Measurements from ENCODE around the gene TNP2.
"Not testable (repeated sequence)": the region's sequence is repeated elsewhere in the genome, so short reads cannot be mapped to it uniquely, and the experiment has no call there.

Gene TNP2

DNA sequence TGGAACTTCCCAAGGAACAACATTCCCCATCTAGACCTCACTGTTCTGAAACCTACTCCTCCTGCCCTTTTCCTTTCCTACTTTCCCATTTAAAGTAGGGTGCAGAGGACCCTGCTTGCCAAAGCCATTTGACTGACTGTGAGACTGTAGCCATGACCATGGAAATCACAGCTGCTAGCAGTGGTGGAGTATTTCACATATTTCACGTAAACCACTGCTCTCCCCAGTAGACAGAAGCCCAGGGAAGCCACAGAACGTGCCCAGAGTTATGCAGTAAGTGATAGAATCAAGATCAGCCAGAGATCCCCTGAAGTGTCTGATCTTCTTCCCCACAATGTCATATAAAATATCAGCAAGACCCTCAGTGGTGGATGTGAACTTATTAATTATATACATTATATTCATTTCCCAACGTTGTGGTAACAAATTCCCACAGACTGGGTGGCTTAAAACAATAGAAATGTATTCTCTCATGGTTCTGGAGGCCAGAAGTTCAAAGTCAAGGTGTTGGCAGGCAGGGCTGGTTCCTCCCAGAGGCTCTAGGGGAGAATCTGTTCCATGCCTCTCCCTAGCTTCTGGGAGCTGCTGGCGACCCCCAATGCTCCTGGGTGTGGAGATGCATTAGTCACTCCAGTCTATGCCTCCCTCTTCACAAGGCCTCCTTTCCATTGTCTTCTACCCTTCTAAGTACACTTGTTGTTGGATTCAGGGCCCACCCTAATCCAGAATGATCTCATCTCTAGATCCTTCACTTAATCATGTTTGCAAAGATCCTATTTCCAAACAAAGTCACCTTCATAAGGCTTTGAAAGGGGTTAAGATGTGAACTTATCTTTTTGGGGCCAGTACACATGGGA is 32.7 kb upstream of the TNP2 start:
- no peak for DNase-seq (ENCODE audit: extremely low spot score, insufficient read length, low read depth)
- FAIRE-seq, result no peak

DNA sequence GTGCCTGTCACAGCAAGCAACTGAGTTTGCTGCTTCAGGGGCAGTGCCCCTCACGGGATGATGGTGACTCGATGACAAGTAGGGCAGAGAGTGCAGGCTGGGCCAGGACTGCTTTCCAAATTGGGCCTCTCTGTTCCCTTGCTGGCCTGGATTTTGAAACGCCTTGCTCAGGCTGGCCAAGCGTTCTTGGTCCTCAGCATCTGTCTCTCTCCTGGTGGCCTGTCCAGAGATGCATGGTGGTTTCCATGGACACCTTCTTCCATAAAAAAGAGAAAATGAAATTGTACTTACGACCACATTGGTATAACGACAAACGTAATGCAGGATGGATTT is 31.4 kb upstream of the TNP2 start:
- FAIRE-seq (no peak), DNase-seq (ENCODE audit: extremely low spot score, insufficient read length, low read depth) (no peak)

DNA sequence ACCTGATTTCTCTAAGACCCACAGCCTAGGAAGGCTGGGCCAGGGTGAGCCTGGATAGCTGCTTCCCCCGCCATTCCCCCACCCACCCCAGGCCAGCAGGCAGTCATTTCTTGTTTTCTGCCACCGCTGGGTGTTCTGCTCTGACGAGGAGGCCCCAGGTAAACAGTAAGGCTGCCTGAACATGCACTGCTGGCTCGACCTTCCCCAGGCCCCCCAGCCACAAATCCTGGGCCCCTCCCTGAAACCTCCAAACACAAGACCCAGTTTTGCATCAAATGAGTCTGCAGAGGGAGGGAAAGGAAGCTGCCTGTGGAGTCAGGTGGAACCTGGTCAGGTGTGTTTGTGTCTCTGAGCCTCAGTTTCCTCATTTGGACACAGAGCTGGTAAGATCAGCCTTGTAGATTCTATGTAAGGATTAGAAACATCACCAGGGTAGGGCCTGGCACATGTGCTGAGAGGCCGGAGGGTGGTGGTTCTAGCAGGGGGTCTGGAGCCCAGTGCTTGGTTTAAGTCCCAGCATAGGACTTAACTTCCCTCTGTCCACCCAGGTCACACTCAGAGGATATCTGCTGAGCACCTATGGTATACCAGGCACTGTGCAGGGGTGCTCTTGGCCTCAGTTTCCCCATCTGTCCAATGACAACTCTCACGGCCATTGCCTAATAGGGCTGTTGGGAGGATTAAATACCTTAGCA is 30.9 kb upstream of the TNP2 start:
- DNase-seq (ENCODE audit: extremely low spot score, insufficient read length, low read depth), result no peak
- no peak for FAIRE-seq

DNA sequence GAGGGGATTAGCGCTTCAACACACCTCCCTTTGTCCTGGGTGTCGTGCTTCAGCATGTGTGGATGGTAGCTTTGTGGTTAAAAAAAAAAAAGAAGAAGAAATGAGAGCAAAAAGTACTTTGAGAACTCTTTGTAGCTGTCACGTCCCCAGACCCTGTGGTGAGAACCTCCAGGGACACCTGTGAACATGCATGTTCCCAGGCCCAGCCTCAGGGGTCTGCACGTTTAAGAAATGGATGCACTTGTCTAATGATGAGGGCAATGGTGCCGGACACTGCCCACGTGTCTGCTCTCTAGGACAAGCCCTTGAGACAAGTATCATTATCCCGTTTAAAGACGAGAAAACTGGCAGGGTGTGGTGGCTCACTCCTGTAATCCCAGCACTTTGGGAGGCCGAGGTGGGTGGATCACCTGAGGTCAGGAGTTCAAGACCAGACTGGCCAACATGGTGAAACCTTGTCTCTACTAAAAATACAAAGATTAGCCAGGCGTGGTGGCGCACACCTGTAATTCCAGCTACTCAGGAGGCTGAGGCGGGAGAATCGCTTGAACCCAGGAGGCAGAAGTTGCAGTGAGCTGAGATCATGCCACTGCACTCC is 29.9 kb upstream of the TNP2 start:
- not testable (repeated sequence) for DNase-seq (ENCODE audit: extremely low spot score, insufficient read length, low read depth)
- FAIRE-seq, result peak; percentile 75

DNA sequence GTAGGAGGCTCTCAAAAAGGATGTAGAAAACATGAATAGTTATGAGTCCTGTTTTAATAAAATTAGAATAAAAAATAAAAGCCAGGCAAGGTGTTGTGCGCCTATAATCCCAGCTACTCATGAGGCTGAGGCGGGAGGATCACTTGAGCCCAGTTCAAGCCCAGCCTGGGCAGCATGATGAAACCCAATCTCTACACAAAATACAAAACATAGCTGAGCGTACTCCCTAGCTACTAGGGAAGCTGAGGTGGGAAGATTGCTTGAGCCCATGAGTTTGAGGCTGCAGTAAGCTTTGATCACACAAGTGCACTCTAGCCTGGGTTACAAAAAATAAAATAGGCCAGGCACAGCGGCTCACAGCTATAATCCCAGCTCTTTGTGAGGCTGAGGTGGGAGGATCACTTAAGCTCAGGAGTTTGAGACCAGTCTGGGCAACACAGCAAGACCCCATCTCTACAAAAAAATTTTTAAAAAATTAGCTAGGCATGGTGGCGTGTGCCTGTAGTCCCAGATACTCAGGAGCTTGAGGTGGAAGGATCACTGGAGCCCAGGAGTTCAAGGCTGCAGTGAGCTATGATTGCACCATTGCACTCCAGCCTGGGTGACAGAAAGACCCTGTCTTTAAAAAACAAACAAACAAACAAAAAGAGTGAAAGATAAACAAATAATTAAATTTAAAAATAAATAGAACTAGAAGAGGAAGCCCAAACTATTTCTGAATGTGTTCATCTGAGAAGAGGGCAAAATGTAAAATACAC is 29.2 kb upstream of the TNP2 start:
- no peak for DNase-seq (ENCODE audit: extremely low spot score, insufficient read length, low read depth)
- no peak for FAIRE-seq

DNA sequence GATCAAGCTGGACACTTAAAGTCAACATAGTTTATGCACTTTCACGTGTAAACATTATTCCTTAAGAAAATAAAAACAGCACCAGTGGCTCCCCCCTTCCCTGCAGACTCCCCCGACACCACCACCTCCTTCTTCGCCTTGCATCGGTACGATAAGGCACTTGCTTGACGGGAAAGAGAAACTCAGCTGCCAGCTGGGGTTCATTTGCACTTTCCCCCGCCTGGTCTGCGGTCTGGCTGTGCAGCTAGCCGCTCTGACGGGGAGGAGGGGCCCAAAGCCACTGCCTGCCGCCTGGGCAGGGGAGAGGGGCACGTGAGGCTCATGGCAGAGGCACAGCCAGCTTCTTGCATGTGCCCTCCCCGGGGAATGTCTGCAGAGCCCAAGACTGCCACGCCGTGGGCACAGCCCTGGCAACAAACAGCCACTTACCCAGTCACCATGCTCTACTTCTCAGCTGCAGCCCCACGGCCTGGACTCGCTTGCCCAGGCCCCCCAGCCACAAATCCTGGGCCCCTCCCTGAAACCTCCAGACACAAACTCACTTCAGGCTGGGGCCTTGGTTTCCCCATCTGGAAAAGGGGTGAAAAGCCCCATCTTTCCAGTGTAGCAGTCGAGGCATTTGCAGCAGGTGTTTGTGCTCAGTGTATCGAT is 28.5 kb upstream of the TNP2 start:
- FAIRE-seq, result peak; percentile 94

DNA sequence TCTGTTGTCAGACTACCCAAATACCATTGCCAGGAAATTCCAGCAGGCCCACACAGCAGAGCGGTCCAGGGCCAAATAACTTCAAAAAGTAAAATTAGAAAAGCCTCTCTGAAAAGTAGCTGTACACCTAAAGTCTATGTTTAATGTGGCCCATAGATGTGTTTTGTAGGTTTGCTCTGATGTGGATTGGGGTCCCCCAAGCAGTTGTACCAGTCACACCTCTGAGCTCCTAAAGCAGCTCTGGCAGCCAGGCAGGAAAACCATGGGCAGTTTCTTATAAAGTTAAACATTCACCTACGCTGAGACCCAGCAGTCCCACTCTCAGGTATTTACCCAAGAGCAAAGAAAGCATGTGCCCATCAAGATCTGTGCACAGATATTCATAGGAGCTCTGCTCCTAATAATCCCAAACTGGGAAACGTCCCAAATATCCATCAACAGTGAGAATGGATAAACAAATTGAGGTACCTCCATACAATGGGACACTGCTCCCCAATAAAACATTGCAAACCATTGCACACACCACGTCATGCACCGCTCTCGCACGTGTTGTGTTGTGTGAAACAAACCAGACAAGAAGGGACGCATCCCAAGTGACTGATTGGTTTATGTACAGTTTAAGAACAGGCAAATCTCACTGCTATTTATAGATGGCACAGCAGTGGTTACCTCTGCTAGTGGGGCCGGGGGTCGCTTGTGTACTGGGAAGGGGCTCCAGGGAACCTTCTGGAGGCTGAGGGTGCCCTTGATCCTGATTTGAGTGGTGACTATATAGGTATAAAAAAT is 27.8 kb upstream of the TNP2 start:
- DNase-seq (ENCODE audit: extremely low spot score, insufficient read length, low read depth), result no peak
- FAIRE-seq, result peak; percentile 48

More for the DNA sequence above, 28.5 kb upstream of the TNP2 start:
- DNase-seq (ENCODE audit: extremely low spot score, insufficient read length, low read depth), result peak; percentile 60

DNA sequence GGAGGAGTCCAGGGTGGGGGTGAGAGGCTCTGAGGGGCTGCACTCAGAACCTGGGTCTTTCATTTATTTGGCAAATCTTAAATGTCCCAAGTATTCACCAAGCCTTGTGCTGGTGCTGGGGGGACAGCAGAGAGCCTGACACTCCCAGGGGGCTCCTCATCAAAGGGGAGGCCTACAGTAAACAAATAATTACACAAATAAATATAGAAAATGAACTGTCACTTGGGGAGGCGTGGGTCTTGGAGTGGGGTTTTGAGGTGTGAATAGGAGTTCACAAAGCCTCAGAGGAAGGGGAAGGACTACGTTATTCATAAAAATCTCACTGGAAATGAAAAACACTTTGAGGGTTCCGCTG is 27.2 kb upstream of the TNP2 start:
- FAIRE-seq (no peak), DNase-seq (ENCODE audit: extremely low spot score, insufficient read length, low read depth) (no peak)

DNA sequence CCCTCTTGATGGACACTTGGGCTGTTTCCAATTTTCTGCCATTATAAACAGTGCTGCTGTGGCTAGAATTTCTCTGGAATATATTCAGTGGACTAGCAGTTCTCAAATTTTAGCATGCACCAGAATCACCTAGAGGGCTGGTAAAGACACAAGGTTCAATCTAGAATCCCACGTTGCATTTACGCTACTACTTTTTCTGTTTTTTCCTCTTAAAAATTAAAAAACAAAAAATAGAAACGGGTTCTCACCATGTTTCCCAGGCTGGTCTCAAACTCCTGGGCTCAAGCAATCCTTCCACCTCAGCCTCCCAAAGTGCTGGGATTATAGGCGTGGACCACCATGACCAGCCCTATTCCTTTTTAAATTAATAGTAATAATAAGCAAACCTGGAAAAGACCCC is 26.5 kb upstream of the TNP2 start:
- no peak for DNase-seq (ENCODE audit: extremely low spot score, insufficient read length, low read depth)
- no peak for FAIRE-seq

DNA sequence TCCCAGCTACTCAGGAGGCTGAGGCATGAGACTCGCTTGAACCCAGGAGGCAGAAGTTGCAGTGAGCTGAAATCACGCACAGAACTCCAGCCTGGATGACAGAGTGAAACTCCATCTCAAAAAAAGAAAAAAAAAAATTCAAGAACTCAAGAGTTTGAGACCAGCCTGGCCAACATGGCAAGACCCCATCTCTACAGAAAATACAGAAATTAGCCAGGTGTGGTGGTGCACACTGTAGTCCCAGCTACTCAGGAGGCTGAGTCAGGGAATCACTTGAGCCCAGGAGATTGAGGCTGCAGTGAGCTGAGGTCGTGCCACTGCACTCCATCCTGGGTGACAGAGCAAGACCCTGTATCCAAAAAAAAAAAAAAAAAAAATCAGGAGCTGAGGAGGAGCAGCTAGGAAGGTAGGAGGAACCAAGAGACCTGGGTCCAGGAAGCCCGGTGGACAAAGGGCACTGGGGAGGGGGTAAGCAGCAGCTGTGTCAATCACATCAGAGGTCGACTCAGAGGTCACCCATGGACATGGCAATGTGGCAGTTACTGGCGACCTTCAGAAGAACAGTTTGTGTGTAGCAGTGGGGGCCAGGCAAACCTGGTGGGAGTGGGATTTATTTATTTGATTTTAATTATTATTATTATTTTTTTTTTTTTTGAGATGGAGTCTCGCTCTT is 23.1 kb upstream of the TNP2 start:
- DNase-seq (ENCODE audit: extremely low spot score, insufficient read length, low read depth) (no peak), FAIRE-seq (no peak)

DNA sequence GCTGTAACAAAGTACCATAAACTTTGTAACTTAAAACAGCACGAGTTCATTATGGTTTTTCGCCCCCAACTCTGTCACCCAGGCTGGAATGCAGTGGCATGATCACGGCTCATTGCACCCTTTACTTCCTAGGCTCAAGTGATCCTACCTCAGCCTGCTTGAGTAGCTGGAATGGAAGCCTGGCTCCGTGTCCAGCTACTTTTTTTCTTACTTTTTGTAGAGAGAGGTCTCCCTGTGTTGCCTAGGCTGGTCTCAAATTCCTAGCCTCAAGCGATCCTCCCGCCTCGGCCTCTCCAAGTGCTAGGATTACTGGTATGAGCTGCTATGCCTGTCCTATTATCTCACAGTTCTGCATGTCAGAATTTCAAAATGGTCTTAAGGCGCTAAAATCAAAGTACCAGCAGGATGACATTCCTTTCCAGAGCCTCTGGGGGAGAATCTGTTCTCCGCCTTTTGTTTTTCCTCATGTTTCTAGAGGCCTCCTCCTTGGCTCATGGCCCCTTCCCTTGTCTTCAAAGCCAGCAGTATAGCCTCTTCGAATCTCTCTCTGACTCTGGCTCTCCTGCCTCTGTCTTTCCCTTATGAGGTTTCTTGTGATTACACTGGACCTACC is 22.1 kb upstream of the TNP2 start:
- FAIRE-seq, result no peak
- DNase-seq (ENCODE audit: extremely low spot score, insufficient read length, low read depth), result no peak

DNA sequence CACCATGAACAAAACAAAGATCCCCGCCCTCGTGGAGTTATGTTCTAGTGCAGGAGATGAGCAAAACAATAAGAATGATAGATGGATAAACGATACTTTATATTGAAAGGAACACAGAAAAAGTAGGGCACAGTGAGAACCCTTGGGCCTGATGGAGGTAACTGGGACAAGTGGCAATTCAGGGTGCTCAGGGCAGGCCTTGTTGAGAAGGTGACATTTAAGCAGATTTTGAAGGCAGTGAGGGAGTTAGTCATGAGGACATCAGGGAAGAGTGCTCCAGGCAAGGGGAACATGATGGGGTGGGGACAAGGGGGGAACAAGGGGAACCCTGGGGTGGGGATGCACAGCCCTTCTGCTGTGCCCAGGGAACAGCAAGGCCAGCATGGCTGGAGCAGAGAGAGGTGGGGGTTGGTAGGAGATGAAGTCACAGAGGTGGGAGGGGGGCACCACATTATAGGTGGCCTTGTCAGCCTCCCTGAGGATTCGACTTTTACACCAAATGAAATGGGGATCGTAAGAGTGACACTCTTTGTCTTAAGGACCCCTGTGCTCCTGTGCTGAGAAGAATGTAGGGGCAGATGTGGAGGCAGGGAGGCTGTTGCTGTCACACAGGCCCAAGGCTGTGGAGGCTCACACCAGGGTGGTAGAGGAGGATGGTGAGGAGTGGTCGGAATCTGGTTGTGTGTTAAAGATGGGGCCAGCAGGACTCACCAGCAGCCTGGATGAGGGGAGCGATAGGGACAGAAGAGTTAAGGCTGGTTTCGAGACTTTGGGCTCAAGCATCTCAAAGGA is 21.2 kb upstream of the TNP2 start:
- no peak for DNase-seq (ENCODE audit: extremely low spot score, insufficient read length, low read depth)
- no peak for FAIRE-seq

DNA sequence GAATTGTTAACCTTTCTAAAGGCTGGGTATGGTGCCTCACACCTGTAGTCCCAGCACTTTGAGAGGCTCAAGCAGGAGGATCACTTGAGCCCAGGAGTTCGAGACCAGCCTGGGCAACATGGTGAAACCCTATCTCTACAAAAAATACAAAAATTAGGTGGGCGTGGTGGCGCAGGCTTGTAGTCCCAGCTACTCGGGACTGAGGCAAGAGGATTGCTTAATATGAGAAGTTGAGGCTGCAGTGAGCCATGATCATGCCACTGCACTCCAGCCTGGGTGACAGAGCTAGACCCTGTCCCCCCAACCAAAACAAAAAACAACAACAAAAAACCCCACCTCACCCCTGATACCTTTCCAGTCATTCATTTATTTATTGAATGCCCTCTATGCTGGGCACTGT is 20.6 kb upstream of the TNP2 start:
- FAIRE-seq; DNase-seq (ENCODE audit: extremely low spot score, insufficient read length, low read depth): not testable (repeated sequence)

DNA sequence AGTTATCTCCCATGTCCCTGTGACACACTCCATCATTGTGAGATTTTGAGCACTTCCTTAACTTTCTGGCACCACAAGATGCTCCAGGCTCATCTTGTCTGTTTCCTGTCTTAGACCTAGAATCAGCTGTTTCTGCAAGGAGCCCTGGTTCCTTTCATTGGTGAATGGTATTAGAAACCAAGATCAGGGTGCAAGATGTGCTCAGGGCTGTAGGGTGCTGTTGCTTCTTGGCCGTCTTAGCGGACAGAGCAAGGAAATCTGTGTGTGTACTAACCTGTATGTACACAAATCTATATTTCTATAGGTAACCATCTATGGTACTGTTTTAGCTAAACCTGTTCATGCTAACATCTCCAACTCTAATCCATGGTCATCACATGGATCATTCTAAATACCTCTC is 20.1 kb upstream of the TNP2 start:
- DNase-seq (ENCODE audit: extremely low spot score, insufficient read length, low read depth) (no peak), FAIRE-seq (no peak)

DNA sequence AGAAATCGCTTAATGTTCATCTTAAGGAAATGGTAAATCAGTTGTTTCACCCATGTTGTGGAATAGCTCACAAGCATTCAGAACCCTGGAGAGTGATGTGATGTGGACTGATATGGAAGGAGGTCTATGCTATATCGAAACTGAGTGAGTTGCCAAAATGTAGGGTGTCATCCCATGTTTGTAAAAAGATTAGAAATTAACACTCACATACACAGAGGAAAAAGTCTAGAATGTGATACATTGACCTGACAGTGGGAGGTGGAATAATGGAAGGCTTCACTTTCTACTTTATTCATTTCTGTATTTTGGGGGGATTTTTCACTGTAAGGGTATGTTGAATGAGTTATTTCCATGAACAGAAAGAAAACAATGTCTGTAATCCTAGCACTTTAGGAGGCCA is 16.7 kb upstream of the TNP2 start:
- FAIRE-seq, result no peak
- no peak for DNase-seq (ENCODE audit: extremely low spot score, insufficient read length, low read depth)

DNA sequence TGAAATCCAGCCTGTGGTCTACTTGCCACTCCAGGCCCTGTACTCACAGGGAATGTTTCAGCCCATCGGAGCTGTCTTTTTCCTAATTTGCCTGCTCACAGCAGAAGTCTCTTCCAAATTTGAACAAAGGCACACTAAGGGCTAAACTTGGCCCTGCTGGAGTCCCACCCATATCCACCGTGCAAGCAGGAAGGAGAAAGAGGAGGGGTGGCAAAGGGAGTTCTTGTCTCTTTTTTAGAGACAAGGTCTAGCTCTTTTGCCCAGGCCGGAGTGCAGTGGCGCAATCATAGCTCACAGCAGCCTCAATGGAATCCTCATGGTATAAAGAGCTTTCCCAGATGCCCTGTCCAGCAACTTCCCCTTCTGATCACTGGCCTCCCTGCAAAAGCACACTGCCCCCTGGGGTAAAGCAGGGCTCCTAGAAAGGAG is 14.7 kb upstream of the TNP2 start:
- DNase-seq (ENCODE audit: extremely low spot score, insufficient read length, low read depth) (no peak), FAIRE-seq (no peak)

DNA sequence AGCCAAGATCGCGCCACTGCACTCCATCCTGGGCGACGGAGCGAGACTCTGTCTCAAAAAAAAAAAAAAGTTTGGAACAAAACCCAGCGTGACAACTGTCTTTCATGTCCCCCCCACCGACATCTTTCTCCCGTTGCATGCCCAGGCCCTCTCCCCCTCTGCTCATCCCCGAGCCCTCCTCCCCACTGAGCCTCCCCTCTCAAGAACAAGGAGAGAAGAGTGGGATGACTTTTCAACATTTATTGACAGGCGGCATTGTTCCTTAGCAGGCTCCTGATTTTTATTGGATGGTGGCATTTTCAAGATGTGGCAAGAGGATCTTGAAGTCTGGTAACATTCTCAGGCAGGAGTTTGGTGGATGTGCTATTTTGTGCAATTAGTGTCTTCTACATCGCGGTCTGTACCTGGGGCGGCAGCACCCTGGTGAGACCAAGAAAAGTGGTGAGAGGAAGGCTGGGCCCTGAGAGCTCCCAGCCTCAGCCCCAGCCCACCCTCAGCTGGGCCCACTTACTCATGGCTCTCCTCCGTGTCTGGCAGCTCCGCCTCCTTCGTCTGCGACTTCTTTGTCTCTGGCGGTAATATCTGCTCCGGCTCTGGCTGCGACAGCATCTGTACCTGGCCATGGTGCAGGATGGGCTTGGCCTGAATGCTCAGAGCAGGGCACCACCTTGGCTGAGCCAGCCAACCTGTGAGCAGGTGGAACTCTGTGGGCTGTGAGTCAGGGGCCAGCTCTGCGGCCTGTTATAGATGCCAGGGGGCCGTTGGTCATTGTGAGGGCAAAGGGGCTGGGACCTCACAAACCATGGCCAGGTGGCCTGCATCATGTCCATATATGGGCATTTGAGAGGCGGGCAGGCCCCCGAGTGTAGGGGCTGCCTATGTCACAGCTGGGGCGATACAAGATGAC is 11.7 kb upstream of the TNP2 start, which contains the start of gene PRM1:
Gene PRM1 (minus strand): TSS at position 715 of the 907 bp plus-strand sequence. CDS start 92 bp downstream, at position 623.
- FAIRE-seq (no peak), DNase-seq (ENCODE audit: extremely low spot score, insufficient read length, low read depth) (no peak)

Data from GM18507 (cell line).